GM19328 (cell line): ENCODE results near the gene CTNND2.

Experiments used
- ATAC-seq: cut with Tn5 transposase; IDR thresholded peaks from one replicate; pipeline ENCODE4 v1.9.1; 2021; ENCODE audit warnings: mild to moderate bottlenecking, moderate library complexity; ENCODE audit not compliant: unreplicated experiment

Gene CTNND2

GRCh38 chr5:11904265-11904906 is at the start of gene CTNND2:
CTNND2 (minus strand) TSS chr5:11904446; CDS start chr5:11903853, 593 bp downstream.
- ATAC-seq = no peak

GRCh38 chr5:11946317-11946716 is 42.1 kb upstream of the CTNND2 start:
- no peak for ATAC-seq

GRCh38 chr5:11941566-11941965 is 37.3 kb upstream of the CTNND2 start:
- no peak for ATAC-seq

- no peak for ATAC-seq
Observed at GRCh38 chr5:11931638-11932037, 27.4 kb upstream of the CTNND2 start.

- ATAC-seq = no peak
Observed at GRCh38 chr5:11928909-11929308, 24.7 kb upstream of the CTNND2 start.

GRCh38 chr5:11925701-11926100 is 21.5 kb upstream of the CTNND2 start:
- no peak for ATAC-seq

GRCh38 chr5:11922394-11922793 is 18.1 kb upstream of the CTNND2 start:
- no peak for ATAC-seq

GRCh38 chr5:11918463-11919045 is 14.3 kb upstream of the CTNND2 start:
- no peak for ATAC-seq

GRCh38 chr5:11909471-11909870 is 5.2 kb upstream of the CTNND2 start:
- ATAC-seq = no peak

- ATAC-seq = no peak
Observed at GRCh38 chr5:11906497-11906896, 2.3 kb upstream of the CTNND2 start.

GRCh38 chr5:11905206-11905605 is 960 bp upstream of the CTNND2 start:
- no peak for ATAC-seq

- ATAC-seq = no peak
Observed at GRCh38 chr5:11903614-11904264, 507 bp downstream of the CTNND2 start.

- ATAC-seq = no peak
Observed at GRCh38 chr5:11903121-11903613, 1.1 kb downstream of the CTNND2 start.

- no peak for ATAC-seq
Observed at GRCh38 chr5:11902201-11902619, 2.0 kb downstream of the CTNND2 start.

GRCh38 chr5:11898787-11899186 is 5.5 kb downstream of the CTNND2 start:
- no peak for ATAC-seq

GRCh38 chr5:11897781-11898180 is 6.5 kb downstream of the CTNND2 start:
- no peak for ATAC-seq

- no peak for ATAC-seq
Observed at GRCh38 chr5:11894992-11895391, 9.3 kb downstream of the CTNND2 start.

- ATAC-seq = no peak
Observed at GRCh38 chr5:11892832-11893231, 11.4 kb downstream of the CTNND2 start.

GRCh38 chr5:11890777-11891176 is 13.5 kb downstream of the CTNND2 start:
- ATAC-seq = no peak

GRCh38 chr5:11888221-11888620 is 16.0 kb downstream of the CTNND2 start:
- ATAC-seq = no peak

- ATAC-seq = no peak
Observed at GRCh38 chr5:11878814-11879213, 25.4 kb downstream of the CTNND2 start.

- no peak for ATAC-seq
Observed at GRCh38 chr5:11873587-11873986, 30.7 kb downstream of the CTNND2 start.
